HG03135 (cell line): ENCODE data around the gene FRMPD4.

Experiments
- ATAC-seq: cut with Tn5 transposase; IDR thresholded peaks from one replicate; pipeline ENCODE4 v1.9.1; 2021; ENCODE audit warnings: mild to moderate bottlenecking, moderate library complexity; ENCODE audit not compliant: unreplicated experiment

FRMPD4 gene

DNA sequence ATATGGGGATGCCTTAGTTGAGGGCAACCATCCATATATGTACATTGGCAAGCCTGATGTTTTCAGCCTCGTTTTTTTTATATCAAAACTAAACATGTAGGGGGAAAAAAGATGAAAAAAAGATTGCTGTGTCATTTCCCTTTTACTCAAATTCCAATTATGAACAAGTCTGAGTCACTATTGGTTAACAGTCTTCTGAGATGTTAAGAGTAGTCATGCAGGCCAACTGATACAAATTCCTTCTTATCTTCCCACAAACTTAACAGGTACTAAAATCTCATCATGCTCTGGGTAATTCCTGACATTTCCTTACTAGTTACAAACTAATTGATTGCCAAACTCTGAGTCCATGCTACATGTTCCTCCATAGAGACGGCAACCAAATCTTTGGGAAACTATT lies 222.1 kb downstream of the FRMPD4 start:
- no peak for ATAC-seq

- no peak for ATAC-seq
These were observed 222.8 kb downstream of the FRMPD4 start for GRCh38 chrX:12360986-12361598.

DNA sequence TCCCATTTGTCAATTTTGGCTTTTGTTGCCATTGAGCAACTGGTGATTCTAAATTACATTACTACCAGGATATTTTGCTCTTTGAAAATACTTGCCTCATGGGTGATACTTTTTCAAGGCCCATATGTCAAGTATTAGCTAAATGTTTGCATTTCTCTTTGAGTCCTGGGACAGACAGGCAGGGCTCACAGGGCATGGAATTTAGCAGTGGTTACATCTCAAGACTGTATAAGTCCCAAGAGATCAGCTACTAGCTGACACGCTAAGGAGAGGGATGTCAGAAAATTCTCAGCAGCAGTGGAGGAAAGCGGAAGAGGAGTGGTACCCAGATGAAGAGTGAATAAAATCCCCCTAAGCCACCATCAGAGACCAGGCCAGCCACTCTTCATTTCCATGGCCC lies 224.9 kb downstream of the FRMPD4 start:
- no peak for ATAC-seq

GRCh38 chrX:12366440-12366839 lies 228.2 kb downstream of the FRMPD4 start:
- ATAC-seq, result no peak

DNA sequence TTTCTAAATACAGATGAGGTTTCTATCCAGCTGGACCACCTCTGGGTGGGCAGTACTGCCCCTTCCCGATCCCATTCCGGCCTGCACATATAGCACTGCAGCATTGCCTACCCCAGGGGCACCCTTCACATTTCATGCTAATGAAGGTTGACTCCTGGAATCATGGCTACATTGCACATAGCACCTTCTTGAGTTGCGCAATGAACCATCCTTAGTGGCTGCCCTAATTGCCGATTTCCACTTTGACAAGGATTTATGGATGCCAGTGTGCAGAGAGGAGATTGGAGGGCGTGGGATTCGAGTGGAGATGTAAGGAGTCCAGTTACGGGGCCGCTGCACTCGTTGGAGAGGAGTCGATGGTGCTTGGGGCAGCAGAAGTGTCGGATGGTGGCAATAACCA lies 229.0 kb downstream of the FRMPD4 start:
- ATAC-seq, result no peak

DNA sequence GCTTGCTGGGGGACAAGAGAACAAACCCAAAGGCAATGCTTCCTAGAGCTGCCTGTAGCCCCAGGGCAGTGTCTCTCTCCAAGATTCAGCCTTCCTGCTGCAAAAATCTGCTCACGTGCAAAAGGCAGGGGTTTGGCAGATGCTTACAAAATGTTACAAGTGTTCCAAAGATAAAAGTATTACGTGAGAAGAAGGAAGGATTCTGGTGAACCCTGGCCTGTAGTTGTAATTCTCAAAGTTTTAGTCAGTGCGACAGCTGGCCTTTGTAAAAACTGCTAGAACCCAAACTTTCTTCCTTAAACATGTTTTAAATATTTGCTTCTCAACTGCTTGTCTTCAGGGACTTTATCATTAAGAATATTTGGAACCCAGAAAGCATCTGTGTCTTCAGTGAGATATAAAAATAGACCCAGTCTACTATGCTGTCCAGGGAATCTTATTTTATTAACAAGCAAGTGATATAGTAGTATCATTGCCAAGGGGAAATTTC lies 232.3 kb downstream of the FRMPD4 start:
- no peak for ATAC-seq

DNA sequence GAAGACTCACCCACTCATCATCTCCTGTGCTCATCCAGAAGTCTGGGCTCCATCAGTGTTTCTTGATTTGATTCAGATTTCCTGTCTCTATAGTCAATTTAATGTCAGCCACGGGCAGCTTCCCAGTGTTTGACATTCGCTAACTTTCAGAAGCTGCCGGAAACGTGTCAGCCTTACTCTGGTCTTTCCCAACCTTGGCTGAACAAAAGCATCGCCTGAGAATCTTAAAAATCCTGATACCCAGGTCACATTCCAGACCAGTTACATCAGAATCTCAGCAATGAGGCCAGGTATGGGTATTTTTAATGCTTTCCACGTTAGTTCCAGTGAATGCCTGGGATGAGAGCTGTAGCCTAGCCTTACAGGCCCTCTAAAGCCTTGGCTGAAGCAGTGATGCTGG lies 233.8 kb downstream of the FRMPD4 start:
- ATAC-seq, result no peak

GRCh38 chrX:12374286-12374685 lies 236.0 kb downstream of the FRMPD4 start:
- ATAC-seq, result no peak

DNA sequence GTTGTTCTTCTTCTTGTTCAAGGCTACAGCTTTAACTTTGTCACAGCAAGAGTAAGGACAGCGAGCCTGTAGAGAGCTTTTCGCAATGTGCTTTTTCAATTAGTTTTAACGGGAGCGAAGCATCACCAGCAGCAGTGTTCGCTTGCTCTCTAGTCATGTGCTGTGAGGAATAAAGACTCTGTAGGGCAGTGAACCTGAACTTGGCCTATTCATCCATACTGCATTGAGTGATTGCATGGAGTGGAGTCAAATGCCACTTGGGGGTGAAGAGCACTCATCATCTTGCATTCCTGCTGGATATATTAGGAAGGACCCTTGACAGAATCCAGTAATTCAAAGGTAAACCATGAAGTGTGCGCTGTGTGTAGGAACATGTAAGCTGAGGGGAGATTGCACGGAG lies 240.0 kb downstream of the FRMPD4 start:
- ATAC-seq, result no peak

DNA sequence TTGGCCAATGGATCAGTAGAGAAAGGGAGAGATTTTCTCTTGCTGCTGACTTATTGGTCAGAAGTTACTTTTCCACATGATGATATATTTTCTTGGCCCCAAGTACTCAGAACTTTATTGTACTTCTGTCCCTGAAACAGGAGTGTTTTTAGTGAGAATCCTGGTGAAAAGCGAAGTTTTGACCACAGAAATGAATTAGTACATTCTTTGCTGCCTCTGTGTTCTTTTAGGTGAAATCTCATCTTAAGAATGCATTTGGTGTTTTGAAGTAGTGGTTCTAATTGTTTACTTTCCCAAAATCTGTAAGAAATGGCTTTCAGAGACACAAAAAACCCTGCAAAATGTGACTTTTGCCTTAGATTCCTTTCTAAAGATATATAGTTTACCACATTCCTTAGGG lies 240.4 kb downstream of the FRMPD4 start:
- ATAC-seq, result no peak

- no peak for ATAC-seq
These were observed 241.4 kb downstream of the FRMPD4 start for GRCh38 chrX:12379671-12380070.

DNA sequence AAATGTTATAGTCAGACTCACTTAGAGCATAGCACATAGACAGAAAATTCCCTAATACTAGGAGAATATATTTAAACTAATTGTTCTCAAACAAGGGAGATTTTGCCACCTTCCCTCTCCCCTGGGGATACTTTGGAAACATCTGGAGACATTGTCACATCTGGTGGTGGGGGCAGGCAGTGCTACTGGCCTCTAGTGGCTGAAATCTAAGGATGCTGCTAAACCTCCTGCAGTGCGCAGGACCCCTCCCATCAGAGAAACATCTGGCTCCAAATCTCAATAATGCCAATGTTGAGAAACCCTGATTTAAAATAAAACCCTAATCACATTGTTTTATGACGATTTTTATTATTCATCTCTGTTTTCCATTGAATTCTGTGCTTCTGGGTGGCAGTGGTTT lies 244.9 kb downstream of the FRMPD4 start:
- ATAC-seq, result no peak

GRCh38 chrX:12390301-12390700 lies 252.0 kb downstream of the FRMPD4 start:
- ATAC-seq, result no peak

DNA sequence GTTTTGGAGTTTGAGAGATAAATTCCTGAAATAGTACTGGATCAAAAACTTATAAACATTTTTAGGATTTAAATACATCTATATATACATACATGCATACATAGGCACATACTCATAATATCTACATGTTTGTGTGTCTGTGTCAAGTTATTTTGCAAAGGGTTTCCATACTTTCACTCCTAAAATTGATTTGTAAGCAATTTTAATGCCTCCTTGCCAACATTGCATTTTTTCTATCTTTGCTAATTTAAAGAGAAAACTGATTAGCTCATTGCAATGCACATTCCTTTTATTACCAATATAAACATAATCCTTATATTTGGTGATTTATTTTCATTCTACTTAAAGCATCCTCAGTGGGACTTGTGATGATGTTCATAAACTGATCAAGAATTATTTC lies 258.3 kb downstream of the FRMPD4 start:
- no peak for ATAC-seq

DNA sequence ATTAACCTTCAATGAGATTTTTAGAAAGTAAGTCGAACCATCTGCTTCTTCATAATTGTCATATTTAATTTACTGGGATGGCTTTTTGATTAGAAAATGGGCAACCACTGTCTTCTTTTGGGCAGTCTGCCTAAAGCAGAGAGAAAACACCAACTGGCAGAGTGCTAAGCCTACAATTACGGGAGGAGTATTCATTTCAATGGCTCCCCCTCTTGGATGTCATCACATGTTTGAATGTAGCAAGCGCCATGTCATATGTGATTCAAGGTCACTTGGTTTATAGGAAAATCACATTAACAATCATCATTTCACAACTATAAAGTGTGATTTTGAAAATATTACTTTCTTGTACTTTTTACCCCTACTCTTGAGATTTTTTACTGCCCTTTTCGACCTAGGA lies 261.9 kb downstream of the FRMPD4 start:
- ATAC-seq, result no peak

GRCh38 chrX:12401252-12401651 lies 263.0 kb downstream of the FRMPD4 start:
- ATAC-seq, result no peak

DNA sequence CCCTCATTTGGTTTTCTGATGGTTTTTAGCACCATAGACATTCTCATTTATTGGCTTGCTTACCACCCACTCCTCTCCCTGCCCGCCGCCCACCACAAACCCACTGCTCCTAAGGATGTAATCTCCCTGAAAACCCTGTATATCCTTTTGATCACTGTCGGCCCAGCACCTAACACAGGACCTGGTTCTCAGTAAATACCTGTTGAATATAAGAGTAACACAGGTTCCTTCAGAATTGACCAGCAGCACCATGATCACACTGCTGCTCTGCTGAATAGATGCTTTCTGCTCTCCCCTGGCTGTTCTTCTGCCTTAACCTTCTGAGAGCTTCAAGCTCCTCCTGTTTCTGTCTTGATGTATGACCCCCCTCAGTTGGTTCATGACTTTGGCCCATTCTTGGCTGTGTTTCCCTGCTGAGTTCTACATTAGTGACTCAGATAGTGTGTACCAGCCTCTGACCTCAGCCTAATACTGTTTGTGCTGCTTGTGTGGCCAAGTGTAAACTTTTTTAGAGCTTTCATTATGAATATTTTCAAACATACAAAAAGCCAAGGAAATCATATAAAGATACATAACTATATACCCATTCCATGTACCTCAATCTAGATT lies 265.3 kb downstream of the FRMPD4 start:
- no peak for ATAC-seq

DNA sequence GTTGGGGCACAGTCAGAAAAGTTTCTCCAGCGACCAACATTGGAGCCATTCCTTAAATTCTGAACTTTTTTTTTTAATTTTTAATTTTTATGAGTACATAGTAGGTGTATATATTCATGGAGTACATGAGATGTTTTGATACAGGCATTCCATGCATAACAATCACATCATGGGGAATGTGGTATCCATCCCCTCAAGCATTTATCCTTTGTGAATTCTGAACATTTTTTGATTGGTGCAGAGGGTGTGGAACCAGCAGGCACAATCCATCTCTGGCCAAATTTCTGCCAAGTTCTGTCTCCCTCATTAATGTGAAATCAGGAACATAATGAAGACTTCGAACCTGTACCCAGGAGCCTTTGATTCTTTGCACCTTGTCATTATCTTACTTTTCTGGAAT lies 267.0 kb downstream of the FRMPD4 start:
- ATAC-seq, result no peak

GRCh38 chrX:12410523-12410922 lies 272.2 kb downstream of the FRMPD4 start:
- ATAC-seq, result no peak

- ATAC-seq, result no peak
These were observed 273.6 kb downstream of the FRMPD4 start for GRCh38 chrX:12411831-12412230.

DNA sequence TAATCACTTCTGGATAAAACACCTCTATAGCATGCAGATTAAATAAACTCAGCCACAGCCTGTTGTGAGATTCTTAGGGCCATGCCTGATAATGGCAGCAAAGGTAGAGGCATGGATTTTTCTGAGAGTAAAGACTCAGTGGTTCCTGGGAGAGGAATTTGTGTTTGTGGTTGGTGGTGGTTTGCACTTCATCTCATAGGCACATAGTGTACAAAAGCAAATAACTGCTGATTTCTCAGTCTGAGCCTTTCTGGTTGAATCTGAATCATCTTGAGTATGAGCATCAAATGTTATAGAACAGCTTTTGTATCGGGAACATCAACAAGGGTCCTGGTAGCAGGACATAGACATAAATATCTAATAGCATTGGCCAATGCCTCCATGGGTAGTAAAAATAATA lies 274.3 kb downstream of the FRMPD4 start:
- no peak for ATAC-seq

- ATAC-seq, result no peak
These were observed 281.3 kb downstream of the FRMPD4 start for GRCh38 chrX:12419591-12419990.

- ATAC-seq, result no peak
These were observed 283.6 kb downstream of the FRMPD4 start for GRCh38 chrX:12421918-12422317.
